B cell (primary cell): ENCODE data around the gene SMIM14. TPM values are rescaled to one million over a fixed set of nuclear protein-coding genes. Genes with fewer than 3 reads are reported as not detected.

Experiments used
- ATAC-seq: fragments of 200-7000 bp; cut with Tn5 transposase; one replicate; pipeline ENCODE4 v1.10.0; 2021; ENCODE audit warnings: low read depth, mild to moderate bottlenecking, moderate number of reproducible peaks, moderate library complexity
- CTCF ChIA-PET: fragments of 350-600 bp; sonication (Branson Sonifier 250); formaldehyde crosslinking; loops from one replicate; lab custom pipeline; 2021; ENCODE audit warnings: antibody characterized with exemption, inconsistent platforms; lab: Charles Lee
- POLR2A ChIA-PET: fragments of 350-600 bp; sonication (Branson Sonifier 250); formaldehyde crosslinking; loops from one replicate; lab custom pipeline; 2021; ENCODE audit warnings: antibody characterized with exemption; lab: Charles Lee
- DNase-seq: peaks from one replicate; pipeline ENCODE4 v3.0.0; 2013
- H2AFZ ChIP-seq: 2 replicates; pipeline ENCODE4 v1.6.1; 2012; ENCODE audit warnings: mild to moderate bottlenecking, low read depth, low read length; ENCODE audit not compliant: insufficient read depth, poor library complexity, severe bottlenecking
- H3K27ac ChIP-seq, 2 donors: 1 replicate in 1 of 2; 2 replicates in 1 of 2; pipeline ENCODE4 v1.5.1; 2012 to 2013; ENCODE audit warnings: low read length in 2 of 2, mild to moderate bottlenecking in 2 of 2, moderate library complexity in 1 of 2
- H3K27me3 ChIP-seq, 4 experiments: fragments of 200-600 bp in 1 of 4; sonication (generic) in 1 of 4; replicated peaks in 1 of 4; 1 replicate in 2 of 4; 2 replicates in 2 of 4; pipeline versions ENCODE4 v1.6.1 to v1.7.0; 2013 to 2016; ENCODE audit warnings: low read length in 3 of 4, mild to moderate bottlenecking in 2 of 4, mixed read lengths in 1 of 4, moderate library complexity in 1 of 4; ENCODE audit not compliant: insufficient read depth in 4 of 4, control insufficient read depth in 3 of 4; ENCODE audit errors: control extremely low read depth in 1 of 4
- H3K36me3 ChIP-seq, 2 experiments: replicated peaks in 1 of 2; 1 replicate in 1 of 2; 2 replicates in 1 of 2; pipeline versions ENCODE4 v1.6.1 to v1.7.1; 2013; ENCODE audit warnings: low read length in 1 of 2; ENCODE audit not compliant: insufficient read depth in 2 of 2, control insufficient read depth in 1 of 2; ENCODE audit errors: control extremely low read depth in 1 of 2, extremely low read depth in 1 of 2
- H3K4me1 ChIP-seq, 2 donors: fragments of 200-600 bp in 1 of 2; sonication (generic) in 1 of 2; 1 replicate in 1 of 2; 2 replicates in 1 of 2; pipeline versions ENCODE4 v1.5.1 to v1.6.1; 2013 to 2017; ENCODE audit warnings: low read length in 2 of 2; ENCODE audit not compliant: control insufficient read depth in 2 of 2, insufficient read depth in 2 of 2
- H3K4me2 ChIP-seq: replicated peaks from 2 replicates; pipeline ENCODE3; 2012; ENCODE audit warnings: mild to moderate bottlenecking, low read depth, low read length; ENCODE audit not compliant: poor library complexity, severe bottlenecking
- H3K4me3 ChIP-seq, 5 experiments: fragments of 200-600 bp in 1 of 5; sonication (generic) in 1 of 5; 1 replicate in 3 of 5; 2 replicates in 2 of 5; pipeline versions ENCODE4 v1.5.1 to v1.7.0; 2011 to 2016; ENCODE audit warnings: low read length in 4 of 5, mild to moderate bottlenecking in 4 of 5, low read depth in 2 of 5, control low read depth in 1 of 5, moderate library complexity in 1 of 5; ENCODE audit not compliant: insufficient read depth in 1 of 5; ENCODE audit errors: control extremely low read depth in 1 of 5, extremely low read depth in 1 of 5
- H3K79me2 ChIP-seq: fragments of 200-600 bp; sonication (generic); one replicate; pipeline ENCODE4 v1.6.0; 2016; ENCODE audit warnings: low read length; ENCODE audit not compliant: control insufficient read depth, insufficient read depth
- H3K9ac ChIP-seq: fragments of 200-600 bp; sonication (generic); 2 replicates; pipeline ENCODE4 v1.6.1; 2017; ENCODE audit warnings: mild to moderate bottlenecking, low read length, moderate library complexity
- H3K9me3 ChIP-seq, 3 donors: one replicate each; pipeline versions ENCODE4 v1.6.1 to v1.7.1; 2013; ENCODE audit warnings: low read length in 2 of 3; ENCODE audit not compliant: control insufficient read depth in 2 of 3, insufficient read depth in 1 of 3; ENCODE audit errors: control extremely low read depth in 1 of 3
- H4K20me1 ChIP-seq: 2 replicates; pipeline ENCODE4 v1.6.0; 2012; ENCODE audit warnings: mild to moderate bottlenecking, low read length; ENCODE audit not compliant: insufficient read depth, control insufficient read depth, poor library complexity, severe bottlenecking
- H3K27ac Mint-ChIP-seq: one replicate; pipeline ENCODE4 v1.8.0; 2021; ENCODE audit warnings: mixed read lengths
- H3K27me3 Mint-ChIP-seq: one replicate; pipeline ENCODE4 v1.8.0; 2021; ENCODE audit warnings: mixed read lengths
- H3K4me1 Mint-ChIP-seq: one replicate; pipeline ENCODE4 v1.8.0; 2021; ENCODE audit warnings: mixed read lengths
- H3K4me3 Mint-ChIP-seq: one replicate; pipeline ENCODE4 v1.8.0; 2021; ENCODE audit warnings: mixed read lengths
- H3K9me3 Mint-ChIP-seq: one replicate; pipeline ENCODE4 v1.8.0; 2022; ENCODE audit warnings: mixed read lengths; ENCODE audit not compliant: insufficient read depth
- EZH2 ChIP-seq: IDR thresholded peaks from 2 replicates; pipeline ENCODE4 v1.6.1; 2012; ENCODE audit warnings: borderline replicate concordance, low read depth, mild to moderate bottlenecking, moderate library complexity, low read length; ENCODE audit not compliant: insufficient read depth, poor library complexity, severe bottlenecking
- intact Hi-C: fragments of 100-400 bp; cut with micrococcal nuclease; formaldehyde crosslinking; loops from one replicate; pipeline ENCODE4 v1.10.0; 2022
- polyA plus RNA-seq: library from polyadenylated mRNA; depleted of rRNA; stranded (reverse); fragments of >200 nt; gene quantifications from 2 replicates; pipeline ENCODE4 v1.2.3, GENCODE V29; 2012
- total RNA-seq, 2 donors: library from RNA; stranded (reverse); fragments of 120-200 nt in 1 of 2; gene quantifications; 1 replicate in 1 of 2; 2 replicates in 1 of 2; pipeline versions ENCODE4 v1.2.3 to v1.2.4, GENCODE V29; 2013 to 2022
- TF ChIP-seq, protein P1 (sequence below): fragments of 200-600 bp; IDR thresholded peaks from one replicate; pipeline ENCODE4 v1.8.0; 2022; ENCODE audit warnings: antibody characterized with exemption, mild to moderate bottlenecking

Gene SMIM14
- total and polyA plus RNA-seq, 2 donors (not counting 1 experiment from before 2014, with no cell fraction given), result 38.9 to 56.0 TPM

GRCh38 chr4:39502019-39502663 lies 136.5 kb downstream of the SMIM14 start:
- DNase-seq, result no peak
- Mint-ChIP-seq H3K4me1 (no peaks in the 10 kb centered on the region), H3K27ac (no peak overlapping the region), H3K9me3 (no peaks in the 10 kb centered on the region), H3K4me3 (no peak overlapping the region), H3K27me3 (no peaks in the 10 kb centered on the region)
- Histone ChIP-seq H3K9ac (no peak overlapping the region), H3K27ac (no peak overlapping the region), H3K27me3 (no peaks in the 10 kb centered on the region), H2AFZ (no peak overlapping the region), H3K79me2 (no peaks in the 10 kb centered on the region), H3K4me2 (no peak overlapping the region), H3K36me3 (peaks cover 14 to 47% of the 10 kb centered on the region in 2 experiments), H4K20me1 (no peaks in the 10 kb centered on the region), H3K9me3 (no peaks in the 10 kb centered on the region), H3K4me3 (no peak overlapping the region), H3K4me1 (no peaks in the 10 kb centered on the region)
- ChIA-PET CTCF (no interaction called here), POLR2A (interaction anchor here (0.6 kb wide), 1 partner anchor 99 kb away, joined by 5 read pairs; no protein-coding TSS in a partner anchor)
- ATAC-seq, result no peak
- intact Hi-C loops, result no loop called here
- no peak for TF ChIP-seq EZH2
- TF ChIP-seq, protein P1, sequence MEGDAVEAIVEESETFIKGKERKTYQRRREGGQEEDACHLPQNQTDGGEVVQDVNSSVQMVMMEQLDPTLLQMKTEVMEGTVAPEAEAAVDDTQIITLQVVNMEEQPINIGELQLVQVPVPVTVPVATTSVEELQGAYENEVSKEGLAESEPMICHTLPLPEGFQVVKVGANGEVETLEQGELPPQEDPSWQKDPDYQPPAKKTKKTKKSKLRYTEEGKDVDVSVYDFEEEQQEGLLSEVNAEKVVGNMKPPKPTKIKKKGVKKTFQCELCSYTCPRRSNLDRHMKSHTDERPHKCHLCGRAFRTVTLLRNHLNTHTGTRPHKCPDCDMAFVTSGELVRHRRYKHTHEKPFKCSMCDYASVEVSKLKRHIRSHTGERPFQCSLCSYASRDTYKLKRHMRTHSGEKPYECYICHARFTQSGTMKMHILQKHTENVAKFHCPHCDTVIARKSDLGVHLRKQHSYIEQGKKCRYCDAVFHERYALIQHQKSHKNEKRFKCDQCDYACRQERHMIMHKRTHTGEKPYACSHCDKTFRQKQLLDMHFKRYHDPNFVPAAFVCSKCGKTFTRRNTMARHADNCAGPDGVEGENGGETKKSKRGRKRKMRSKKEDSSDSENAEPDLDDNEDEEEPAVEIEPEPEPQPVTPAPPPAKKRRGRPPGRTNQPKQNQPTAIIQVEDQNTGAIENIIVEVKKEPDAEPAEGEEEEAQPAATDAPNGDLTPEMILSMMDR, result no peak

GRCh38 chr4:39498727-39499020 lies 140.0 kb downstream of the SMIM14 start:
- Mint-ChIP-seq H3K9me3 (no peaks in the 10 kb centered on the region), H3K4me1 (no peaks in the 10 kb centered on the region), H3K27ac (no peak overlapping the region), H3K4me3 (no peak overlapping the region), H3K27me3 (no peaks in the 10 kb centered on the region)
- no peak overlapping the region for H3K4me3 ChIP-seq
- H3K9ac ChIP-seq, result no peak overlapping the region
- no peaks in the 10 kb centered on the region for H3K4me1 ChIP-seq
- intact Hi-C loops, result no loop called here
- TF ChIP-seq EZH2, result no peak
- TF ChIP-seq, protein P1, result no peak
- H3K27ac ChIP-seq, result no peak overlapping the region
- H3K9me3 ChIP-seq, result no peaks in the 10 kb centered on the region
- ATAC-seq (no peak), DNase-seq (no peak)
- no peak overlapping the region for H3K4me2 ChIP-seq
- H3K36me3 ChIP-seq, result peaks cover 10 to 22% of the 10 kb centered on the region in 2 experiments
- no peak overlapping the region for H2AFZ ChIP-seq
- CTCF ChIA-PET, result interaction anchor here (1.3 kb wide), 1 partner anchor 29 kb away, joined by 3 read pairs; no protein-coding TSS in a partner anchor
- no peaks in the 10 kb centered on the region for H3K79me2 ChIP-seq
- POLR2A ChIA-PET, result no interaction called here
- no peaks in the 10 kb centered on the region for H3K27me3 ChIP-seq
- H4K20me1 ChIP-seq, result no peaks in the 10 kb centered on the region
